Measurements from ENCODE around the gene SLC25A22. TPM values are rescaled to one million over a fixed set of nuclear protein-coding genes. Genes with fewer than 3 reads are reported as not detected.
A peak's percentile ranks its signal among the peaks of the same experiment; 100 is the strongest.

Gene SLC25A22
- total RNA-seq, 1 experiment from 2014 or later: 31.8 TPM

GRCh38 chr11:767238-767637, 30.8 kb downstream of the SLC25A22 start:
- Mint-ChIP-seq H3K36me3 (ENCODE audit: insufficient read depth, unreplicated experiment) (peaks cover 84% of the 10 kb centered on the region), H3K27me3 (ENCODE audit: insufficient read depth, unreplicated experiment) (no peaks in the 10 kb centered on the region), H3K27ac (ENCODE audit: unreplicated experiment) (no peak overlapping the region), H3K9me3 (ENCODE audit: unreplicated experiment) (no peaks in the 10 kb centered on the region), H3K4me1 (ENCODE audit: low read depth, unreplicated experiment) (no peaks in the 10 kb centered on the region), H3K4me3 (ENCODE audit: unreplicated experiment) (no peak overlapping the region)
- Histone ChIP-seq H3K9me3 (no peaks in the 10 kb centered on the region), H3K4me1 (no peaks in the 10 kb centered on the region), H3K27me3 (replicated peaks; ENCODE audit: control insufficient read depth, insufficient read depth, low read length) (no peaks in the 10 kb centered on the region), H3K36me3 (ENCODE audit: control insufficient read depth, insufficient read depth, low read length) (peaks cover 11% of the 10 kb centered on the region), H3K4me3 (ENCODE audit: low read depth, low read length) (no peak overlapping the region)
- ChIA-PET POLR2A (no interaction called here), CTCF (no interaction called here)
- TF ChIP-seq, protein P1, sequence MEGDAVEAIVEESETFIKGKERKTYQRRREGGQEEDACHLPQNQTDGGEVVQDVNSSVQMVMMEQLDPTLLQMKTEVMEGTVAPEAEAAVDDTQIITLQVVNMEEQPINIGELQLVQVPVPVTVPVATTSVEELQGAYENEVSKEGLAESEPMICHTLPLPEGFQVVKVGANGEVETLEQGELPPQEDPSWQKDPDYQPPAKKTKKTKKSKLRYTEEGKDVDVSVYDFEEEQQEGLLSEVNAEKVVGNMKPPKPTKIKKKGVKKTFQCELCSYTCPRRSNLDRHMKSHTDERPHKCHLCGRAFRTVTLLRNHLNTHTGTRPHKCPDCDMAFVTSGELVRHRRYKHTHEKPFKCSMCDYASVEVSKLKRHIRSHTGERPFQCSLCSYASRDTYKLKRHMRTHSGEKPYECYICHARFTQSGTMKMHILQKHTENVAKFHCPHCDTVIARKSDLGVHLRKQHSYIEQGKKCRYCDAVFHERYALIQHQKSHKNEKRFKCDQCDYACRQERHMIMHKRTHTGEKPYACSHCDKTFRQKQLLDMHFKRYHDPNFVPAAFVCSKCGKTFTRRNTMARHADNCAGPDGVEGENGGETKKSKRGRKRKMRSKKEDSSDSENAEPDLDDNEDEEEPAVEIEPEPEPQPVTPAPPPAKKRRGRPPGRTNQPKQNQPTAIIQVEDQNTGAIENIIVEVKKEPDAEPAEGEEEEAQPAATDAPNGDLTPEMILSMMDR (IDR thresholded peaks at IDR 0.05; ENCODE audit: insufficient read depth in 1 of 2, low read depth in 1 of 2, low read length in 1 of 2, severe bottlenecking in 1 of 2, unreplicated experiment in 1 of 2): no peak
- TSS peak; percentile 45 for BruUV-seq (replicated peaks)
- intact Hi-C loops (cut with micrococcal nuclease; ENCODE audit: unreplicated experiment): no loop called here
- no peak for DNase-seq

DNA sequence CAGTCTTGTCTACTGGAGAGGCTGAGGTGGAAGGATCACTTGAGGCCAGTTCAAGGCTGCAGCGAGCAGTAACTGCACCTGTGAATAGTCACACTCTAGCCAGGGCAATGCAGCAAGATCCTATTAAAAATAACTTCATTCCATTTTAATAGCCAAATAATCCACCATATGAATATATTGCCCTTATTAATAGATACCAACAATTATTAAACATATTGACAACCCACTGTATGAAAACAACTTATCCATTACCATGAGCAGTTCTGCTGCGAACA, 31.2 kb downstream of the SLC25A22 start:
- TF ChIP-seq, protein P1 (IDR thresholded peaks at IDR 0.05; ENCODE audit: insufficient read depth in 1 of 2, low read depth in 1 of 2, low read length in 1 of 2, severe bottlenecking in 1 of 2, unreplicated experiment in 1 of 2): no peak
- ChIA-PET CTCF (no interaction called here), POLR2A (no interaction called here)
- no peaks in the 10 kb centered on the region for H3K4me1 ChIP-seq
- H3K9me3 ChIP-seq: no peaks in the 10 kb centered on the region
- no peak overlapping the region for H3K27ac Mint-ChIP-seq (ENCODE audit: unreplicated experiment)
- H3K36me3 Mint-ChIP-seq (ENCODE audit: insufficient read depth, unreplicated experiment): peaks cover 88% of the 10 kb centered on the region
- intact Hi-C loops (cut with micrococcal nuclease; ENCODE audit: unreplicated experiment): no loop called here
- H3K27me3 Mint-ChIP-seq (ENCODE audit: insufficient read depth, unreplicated experiment): no peaks in the 10 kb centered on the region
- DNase-seq: no peak
- no peak overlapping the region for H3K4me3 ChIP-seq (ENCODE audit: low read depth, low read length)
- H3K36me3 ChIP-seq (ENCODE audit: control insufficient read depth, insufficient read depth, low read length): peaks cover 11% of the 10 kb centered on the region
- BruUV-seq (replicated peaks): no TSS peak
- H3K4me3 Mint-ChIP-seq (ENCODE audit: unreplicated experiment): no peak overlapping the region
- no peaks in the 10 kb centered on the region for H3K27me3 ChIP-seq (replicated peaks; ENCODE audit: control insufficient read depth, insufficient read depth, low read length)
- no peaks in the 10 kb centered on the region for H3K4me1 Mint-ChIP-seq (ENCODE audit: low read depth, unreplicated experiment)
- H3K9me3 Mint-ChIP-seq (ENCODE audit: unreplicated experiment): no peaks in the 10 kb centered on the region

DNA sequence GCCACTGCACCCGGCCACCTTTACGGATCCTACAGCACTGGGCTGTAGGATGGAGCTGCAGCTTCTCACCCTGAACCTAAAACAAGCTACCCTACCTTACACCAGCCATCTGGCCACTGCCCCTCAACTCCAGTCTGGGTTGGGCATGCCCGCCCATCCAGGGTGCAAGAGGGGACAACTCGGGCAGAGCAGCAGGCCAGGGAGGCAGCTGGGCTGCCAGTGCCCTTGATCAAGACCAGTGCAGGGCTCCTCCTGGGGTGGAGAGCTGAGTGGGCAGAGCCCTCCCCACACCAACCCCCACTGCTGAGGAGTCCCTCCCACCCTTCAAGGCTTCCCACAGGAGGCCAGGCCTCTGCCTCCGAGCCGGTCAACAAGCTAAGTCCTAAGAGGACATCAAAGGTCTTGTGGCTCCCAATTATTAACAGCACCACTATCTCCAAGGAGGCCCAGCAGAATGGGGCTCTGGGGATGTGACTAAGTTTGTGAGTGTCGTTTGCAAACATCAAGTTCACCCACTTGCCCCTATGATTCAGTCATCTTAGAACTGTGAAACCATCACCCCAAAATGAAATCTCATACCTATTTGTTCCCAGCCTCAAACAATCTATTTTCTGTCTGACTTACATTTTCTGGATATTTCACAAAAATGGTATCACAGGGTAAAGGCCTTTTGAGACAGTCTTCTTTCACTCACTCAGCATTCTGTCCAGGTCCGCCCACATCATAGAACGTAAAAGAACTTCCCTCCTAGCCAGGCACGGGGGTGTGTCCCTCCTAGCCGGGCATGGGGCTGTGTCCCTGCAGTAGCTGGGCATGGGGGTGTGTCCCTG, 31.8 kb downstream of the SLC25A22 start:
- H3K4me3 ChIP-seq (ENCODE audit: low read depth, low read length): no peak overlapping the region
- H3K36me3 Mint-ChIP-seq (ENCODE audit: insufficient read depth, unreplicated experiment): peaks cover 89% of the 10 kb centered on the region
- H3K36me3 ChIP-seq (ENCODE audit: control insufficient read depth, insufficient read depth, low read length): peaks cover 13% of the 10 kb centered on the region
- BruUV-seq (replicated peaks): no TSS peak
- TF ChIP-seq, protein P1 (IDR thresholded peaks at IDR 0.05; ENCODE audit: insufficient read depth in 1 of 2, low read depth in 1 of 2, low read length in 1 of 2, severe bottlenecking in 1 of 2, unreplicated experiment in 1 of 2): no peak
- intact Hi-C loops (cut with micrococcal nuclease; ENCODE audit: unreplicated experiment): no loop called here
- no peaks in the 10 kb centered on the region for H3K4me1 ChIP-seq
- H3K9me3 ChIP-seq: no peaks in the 10 kb centered on the region
- H3K4me3 Mint-ChIP-seq (ENCODE audit: unreplicated experiment): no peak overlapping the region
- H3K27me3 ChIP-seq (replicated peaks; ENCODE audit: control insufficient read depth, insufficient read depth, low read length): no peaks in the 10 kb centered on the region
- no peaks in the 10 kb centered on the region for H3K27me3 Mint-ChIP-seq (ENCODE audit: insufficient read depth, unreplicated experiment)
- no peak for DNase-seq
- H3K4me1 Mint-ChIP-seq (ENCODE audit: low read depth, unreplicated experiment): no peaks in the 10 kb centered on the region
- H3K27ac Mint-ChIP-seq (ENCODE audit: unreplicated experiment): no peak overlapping the region
- POLR2A ChIA-PET: no interaction called here
- no peaks in the 10 kb centered on the region for H3K9me3 Mint-ChIP-seq (ENCODE audit: unreplicated experiment)
- CTCF ChIA-PET: interaction anchor here (0.6 kb wide), 1 partner anchor 809 kb away, joined by 3 read pairs; no protein-coding TSS in a partner anchor
